GM10847 (cell line): ENCODE measurements around the gene CHKA.

Source experiments
- POLR2A ChIP-seq: IDR thresholded peaks from 2 replicates; pipeline ENCODE4 v1.6.1; 2011; ENCODE audit not compliant: insufficient read length; ENCODE audit errors: extremely low read depth

Gene CHKA

DNA sequence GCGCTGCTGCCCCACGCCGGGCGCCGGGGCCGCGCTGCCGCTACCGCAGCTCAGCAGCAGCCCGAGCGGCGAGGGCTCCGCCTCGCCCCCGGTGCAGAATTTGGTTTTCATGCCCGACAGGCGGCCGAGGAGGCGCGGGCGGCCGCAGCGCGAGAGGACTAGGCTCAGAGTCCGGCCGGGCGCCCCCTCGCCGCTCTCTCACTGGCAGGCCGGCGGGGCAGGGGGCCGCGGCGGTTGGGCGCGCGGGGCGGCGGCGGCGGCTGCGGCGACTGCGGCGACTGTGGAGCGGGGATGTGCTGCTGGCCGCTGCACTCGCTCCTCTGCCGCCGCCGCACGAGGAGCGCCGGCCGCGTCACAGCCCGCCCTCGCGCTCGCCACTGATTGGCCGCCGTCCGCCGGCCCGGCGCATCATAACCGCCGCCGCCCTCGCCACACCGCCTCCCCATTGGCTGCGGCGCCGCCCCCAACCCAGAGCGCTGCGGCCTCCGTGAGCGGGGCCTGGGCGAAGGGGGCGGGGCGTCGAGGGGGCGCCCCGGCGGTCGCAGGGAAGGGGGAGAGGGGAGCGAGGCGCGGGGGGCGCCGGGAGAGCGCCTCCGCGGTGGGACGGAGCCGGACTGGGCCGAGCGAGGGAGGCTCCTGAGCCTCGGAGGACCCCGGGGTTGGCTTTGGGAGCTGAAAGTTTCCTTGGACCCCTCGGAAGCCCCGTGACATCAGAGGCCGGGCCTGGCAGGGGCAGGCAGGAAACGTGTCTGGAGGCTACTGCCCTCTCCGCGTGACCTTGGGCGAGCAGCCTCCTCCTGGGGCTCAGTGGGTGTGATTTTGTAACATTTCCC is at the start of gene CHKA:
Gene CHKA, minus strand, starts transcription at position 322 of the 833 bp plus-strand sequence. Its CDS starts 211 bp downstream, at position 111.
- TF ChIP-seq POLR2A: peak; percentile 80

DNA sequence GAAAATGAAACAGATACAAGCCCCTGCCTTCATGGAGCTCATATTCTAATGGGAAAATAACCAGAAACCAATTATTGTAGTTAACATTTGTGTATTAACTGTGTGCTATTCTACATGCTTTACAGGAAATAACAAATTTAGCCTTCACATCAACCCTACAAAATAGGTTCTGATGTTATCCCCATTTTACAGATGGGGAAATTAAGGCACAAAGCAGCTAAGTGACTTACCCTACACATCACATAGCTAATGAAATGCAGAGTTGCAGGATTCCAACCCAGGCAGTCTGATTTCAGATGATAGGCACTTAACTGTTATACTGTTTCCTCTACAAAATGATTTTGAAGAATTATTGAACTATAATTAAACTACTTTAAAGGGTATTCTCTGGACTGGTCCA is 48.3 kb upstream of the CHKA start:
- no peak for TF ChIP-seq POLR2A

DNA sequence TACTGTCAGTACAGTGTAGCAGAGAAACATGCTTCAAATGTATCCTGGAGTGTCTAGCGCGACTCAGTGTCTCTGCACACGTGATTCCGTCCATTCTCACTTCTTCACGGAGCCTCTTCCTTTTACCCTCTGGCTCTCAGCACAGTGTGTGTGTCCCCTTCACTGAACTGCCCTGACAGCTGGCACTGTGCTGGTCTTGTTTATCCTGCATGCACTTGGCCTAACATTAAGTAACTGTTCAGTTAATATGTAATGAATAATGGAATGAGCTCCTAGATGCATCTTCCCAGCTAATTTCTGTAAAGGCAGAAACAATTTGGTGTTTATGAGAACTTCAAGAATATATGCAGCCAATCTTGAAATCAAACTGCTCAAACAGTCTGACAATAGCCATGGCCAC is 47.5 kb upstream of the CHKA start:
- no peak for TF ChIP-seq POLR2A

DNA sequence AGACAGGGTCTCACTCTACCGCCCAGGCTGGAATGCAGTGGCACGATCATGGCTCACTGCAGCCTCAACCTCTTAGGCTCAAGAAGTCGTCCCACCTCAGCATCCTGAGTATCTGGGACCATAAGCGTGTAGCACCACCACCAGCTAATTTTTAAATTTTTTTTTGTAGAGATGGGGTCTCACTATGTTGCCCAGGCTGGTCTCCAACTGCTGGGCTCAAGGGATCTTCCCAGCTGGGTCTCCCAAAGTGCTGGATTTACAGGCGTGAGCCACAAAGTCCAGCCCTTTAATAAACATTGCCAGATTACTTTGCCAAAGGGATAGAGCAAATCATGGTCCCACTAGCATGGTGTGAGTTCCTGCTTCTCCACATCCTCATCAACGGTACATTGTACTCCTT is 46.3 kb upstream of the CHKA start:
- no peak for TF ChIP-seq POLR2A

DNA sequence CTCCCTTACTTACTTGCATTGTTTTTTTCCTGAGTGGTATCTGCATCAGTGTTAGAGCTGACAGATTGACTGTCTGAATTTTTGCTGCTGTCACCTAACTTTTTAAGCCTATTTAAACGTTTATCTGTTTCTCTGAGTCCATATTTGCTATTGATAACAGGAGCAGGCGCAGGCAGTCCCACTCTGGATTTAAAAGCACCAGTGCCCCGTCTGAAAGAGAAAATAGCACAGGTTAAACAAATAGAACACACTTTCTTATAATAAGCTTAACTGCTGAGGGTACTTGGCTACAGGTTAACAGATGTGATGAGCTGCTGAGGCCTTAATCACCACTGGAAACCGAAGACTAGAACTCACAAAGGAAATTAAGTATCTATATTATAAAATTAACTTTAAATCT is 45.8 kb upstream of the CHKA start:
- TF ChIP-seq POLR2A: no peak

DNA sequence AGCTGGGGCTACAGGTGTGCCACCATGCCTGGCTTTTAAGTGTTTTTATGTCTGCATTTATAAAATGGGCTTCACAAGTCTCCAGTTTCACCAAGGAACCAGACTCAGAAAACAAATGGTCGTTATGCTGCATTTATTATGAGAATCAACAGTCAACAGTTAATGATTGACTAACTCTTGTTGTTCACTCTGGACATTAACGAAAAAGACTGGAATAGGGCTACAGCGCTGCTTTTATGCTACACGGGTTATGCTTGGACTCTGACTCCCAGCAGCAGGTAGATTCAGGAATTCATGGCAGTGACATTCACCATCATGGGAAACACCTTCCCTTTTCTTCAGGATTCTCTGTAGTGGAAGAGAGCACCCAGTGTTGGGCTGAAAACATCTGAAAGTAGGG is 44.4 kb upstream of the CHKA start:
- TF ChIP-seq POLR2A: no peak

DNA sequence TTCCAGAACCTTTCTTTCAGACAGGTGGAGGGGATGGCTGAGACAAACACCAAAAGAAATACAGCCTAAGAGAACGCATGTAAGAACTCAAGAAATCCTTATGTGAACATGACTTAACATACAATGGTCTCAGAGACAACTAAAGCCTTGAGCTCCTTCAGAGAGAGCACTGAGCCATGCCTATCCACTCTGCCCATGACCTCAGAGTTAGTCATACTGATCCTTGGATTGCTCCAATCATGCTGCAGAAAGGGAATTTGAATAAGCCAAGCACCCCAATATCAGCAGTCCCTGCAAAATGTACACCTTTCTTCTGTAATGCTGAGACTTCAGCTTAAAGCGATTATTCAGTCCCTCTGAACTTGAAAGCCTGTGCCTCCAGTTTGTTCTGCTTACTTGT is 43.2 kb upstream of the CHKA start:
- no peak for TF ChIP-seq POLR2A

DNA sequence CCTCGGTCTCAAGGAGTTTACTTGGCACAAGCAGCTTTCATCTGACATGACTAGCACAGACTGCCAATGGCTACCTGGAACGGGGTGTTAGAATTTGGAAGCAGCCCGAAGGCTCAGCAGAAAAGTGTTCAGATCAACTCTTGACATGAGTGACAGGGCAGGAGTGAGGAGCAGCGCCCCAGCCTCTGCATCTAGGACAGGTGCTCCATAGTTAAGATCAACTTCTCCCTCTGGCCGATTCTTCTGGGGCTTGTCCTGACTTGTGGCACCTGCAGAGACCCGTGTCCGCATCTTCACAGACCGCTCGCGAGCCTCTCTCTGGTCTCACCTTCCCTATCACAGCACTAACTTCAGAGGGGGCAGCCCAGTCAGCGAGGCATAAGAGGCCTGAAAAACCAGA is 42.5 kb upstream of the CHKA start:
- no peak for TF ChIP-seq POLR2A

DNA sequence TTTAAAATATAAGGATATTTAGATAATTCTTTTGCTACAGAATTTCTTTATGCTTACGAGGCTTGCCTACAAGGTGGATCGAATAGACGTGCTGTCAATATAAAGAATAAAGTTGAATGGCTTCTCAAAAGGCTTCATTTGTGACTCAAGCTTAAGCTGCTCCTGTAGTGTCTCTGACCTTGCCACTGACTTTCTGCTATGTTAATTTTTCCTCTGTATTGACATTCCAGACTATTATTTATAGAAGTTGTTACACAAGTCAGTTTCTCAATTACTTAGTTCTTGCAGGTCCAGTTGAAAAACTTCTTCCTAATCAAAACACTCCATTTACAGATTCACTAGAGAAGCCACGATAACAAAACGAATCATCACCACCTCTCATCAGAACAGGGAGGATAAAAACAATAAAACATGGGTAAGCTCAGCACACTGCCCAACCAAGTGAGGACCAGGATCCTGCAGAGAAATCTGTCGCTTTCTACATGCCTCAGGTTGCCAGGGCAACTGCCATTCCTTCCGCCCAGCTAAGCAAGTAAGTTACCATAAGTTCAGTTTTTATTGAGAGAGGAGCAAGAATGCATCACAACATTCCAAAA is 39.0 kb upstream of the CHKA start:
- no peak for TF ChIP-seq POLR2A

DNA sequence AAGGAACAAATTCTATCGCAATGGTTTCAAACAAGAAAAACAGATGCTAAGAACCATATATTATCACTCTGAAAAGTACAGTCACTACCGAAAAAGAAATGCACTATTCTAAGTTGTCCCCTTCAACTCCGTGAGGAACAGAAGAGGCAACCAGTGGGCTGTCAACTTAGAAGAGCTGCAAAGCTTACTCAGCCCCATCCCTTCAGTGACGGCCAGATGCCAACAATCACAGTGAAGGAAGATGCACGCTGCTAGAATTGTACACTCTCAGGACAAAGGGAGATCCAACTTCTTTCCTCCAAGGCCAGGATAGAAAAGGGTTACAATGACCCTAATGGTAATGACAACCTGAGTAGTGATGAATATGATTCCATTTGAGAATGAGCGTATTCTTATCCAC is 38.5 kb upstream of the CHKA start:
- TF ChIP-seq POLR2A: no peak

DNA sequence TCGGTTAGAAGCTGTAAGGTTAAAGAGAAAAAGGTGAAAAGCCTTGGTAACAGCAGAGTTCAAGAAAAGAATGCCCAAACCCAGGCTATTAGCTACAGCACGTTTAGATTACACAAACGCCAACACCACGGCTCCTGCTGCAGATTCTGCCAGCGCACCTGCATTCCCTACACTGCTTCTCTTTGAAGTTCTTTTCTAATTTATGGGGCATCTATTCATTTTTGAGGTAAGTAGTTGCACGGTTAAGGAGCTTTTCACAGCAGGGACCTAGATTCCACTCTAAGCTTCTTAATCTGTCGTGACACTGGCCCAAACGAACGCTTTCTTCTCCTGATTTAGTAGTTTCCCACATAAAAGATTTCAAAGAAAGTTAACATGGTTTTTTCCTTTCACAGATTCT is 38.0 kb upstream of the CHKA start:
- no peak for TF ChIP-seq POLR2A

DNA sequence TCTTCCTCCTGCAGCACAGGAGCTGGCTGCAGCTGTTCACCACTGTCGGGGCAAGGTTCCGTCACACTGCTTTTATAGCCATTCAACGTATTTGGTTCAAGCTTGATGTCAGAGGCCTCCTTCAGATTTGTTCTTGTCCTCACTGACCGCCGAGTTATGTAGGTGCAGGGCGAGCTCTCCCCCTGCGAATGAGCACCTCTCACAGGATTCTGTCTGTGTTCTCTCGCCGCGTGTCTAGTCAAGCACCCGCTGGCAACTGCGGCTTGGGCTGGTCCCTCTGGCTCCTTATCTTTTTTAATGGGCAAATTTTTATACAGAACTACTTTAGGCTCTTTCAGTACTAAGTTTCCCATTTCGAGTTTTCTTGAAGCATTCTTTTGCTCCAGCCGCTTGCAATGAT is 37.4 kb upstream of the CHKA start:
- TF ChIP-seq POLR2A: no peak

DNA sequence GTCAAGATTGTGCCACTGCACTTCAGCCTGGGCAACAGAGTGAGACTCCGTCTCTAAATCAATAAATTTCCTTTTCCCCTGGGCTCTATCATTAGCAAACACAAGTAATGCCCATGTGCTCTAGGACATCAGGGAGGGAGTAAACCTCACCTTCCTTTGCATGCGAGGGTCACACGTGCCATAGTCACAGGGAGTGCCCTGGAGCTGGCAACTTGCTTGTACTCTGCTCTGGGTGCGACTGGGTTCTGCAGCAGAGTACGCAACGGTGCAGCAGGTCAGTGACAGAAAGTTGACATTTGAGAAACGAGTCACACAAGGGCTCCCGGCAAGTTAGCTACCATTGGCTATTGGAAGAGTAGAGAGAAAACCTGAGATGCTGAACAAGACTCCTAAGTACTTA is 32.6 kb upstream of the CHKA start:
- TF ChIP-seq POLR2A: no peak

DNA sequence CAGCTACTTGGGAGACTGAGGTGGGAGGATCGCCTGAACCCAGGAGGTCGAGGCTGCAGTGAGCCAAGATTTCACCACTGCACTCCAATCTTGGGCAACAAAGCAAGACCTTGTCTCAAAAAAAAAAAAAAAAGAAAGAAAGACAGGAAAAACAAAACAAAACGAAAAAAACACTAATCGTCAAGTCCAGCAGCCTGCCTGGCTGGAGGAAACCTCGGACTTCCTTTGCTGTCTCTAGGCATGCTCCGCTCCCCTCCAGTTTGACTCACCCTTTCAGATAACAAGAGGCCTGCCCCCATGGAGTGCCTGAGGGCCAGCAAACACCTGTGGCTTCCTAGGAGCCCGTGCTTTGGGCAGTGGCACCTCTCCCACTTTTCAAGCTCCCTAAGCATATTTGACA is 28.8 kb upstream of the CHKA start:
- TF ChIP-seq POLR2A: no peak

DNA sequence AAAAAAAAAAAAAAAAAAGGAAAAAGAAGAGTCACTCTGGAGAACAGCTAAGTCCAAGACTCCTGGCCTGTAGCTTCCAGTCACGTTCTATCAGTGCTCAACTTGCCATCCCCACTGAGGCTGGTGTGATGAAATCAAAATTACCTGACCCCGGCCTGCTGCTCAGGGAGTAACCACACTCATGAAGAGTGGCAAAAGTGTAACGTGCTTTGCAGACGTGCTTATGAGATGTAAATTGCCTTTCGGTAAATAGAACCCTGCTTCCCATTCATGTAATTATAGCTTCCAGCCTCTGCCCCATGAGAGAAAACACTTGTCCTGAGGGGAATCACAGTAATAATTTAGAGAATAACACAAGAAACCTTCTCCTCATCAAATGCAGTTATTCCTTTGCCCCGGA is 28.2 kb upstream of the CHKA start:
- no peak for TF ChIP-seq POLR2A

DNA sequence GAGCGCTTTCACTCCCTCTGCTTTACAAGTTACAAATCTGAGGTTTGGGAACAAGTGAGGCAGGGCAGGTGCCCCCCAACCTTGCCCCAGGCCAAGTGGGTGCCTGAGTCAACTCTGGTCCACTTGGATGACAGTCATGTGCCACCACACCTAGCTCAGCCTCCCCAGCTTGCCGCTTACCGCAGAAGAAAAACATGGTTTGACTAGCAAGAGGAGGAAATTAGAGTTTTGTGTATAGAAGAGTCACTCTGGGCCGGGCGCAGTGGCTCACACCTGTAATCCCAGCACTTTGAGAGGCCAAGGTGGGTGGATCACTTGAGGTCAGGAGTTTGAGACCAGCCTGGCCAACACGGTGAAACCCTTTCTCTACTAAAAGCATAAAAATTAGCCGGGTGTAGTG is 27.7 kb upstream of the CHKA start:
- TF ChIP-seq POLR2A: no peak
